NCI-H446 (cell line): Measurements from ENCODE around the gene SLC17A9.

Experiments
- DNase-seq, 2 experiments: peaks; one replicate each; lab custom pipeline; 2025; lab: John Stamatoyannopoulos, UW

Gene SLC17A9

DNA sequence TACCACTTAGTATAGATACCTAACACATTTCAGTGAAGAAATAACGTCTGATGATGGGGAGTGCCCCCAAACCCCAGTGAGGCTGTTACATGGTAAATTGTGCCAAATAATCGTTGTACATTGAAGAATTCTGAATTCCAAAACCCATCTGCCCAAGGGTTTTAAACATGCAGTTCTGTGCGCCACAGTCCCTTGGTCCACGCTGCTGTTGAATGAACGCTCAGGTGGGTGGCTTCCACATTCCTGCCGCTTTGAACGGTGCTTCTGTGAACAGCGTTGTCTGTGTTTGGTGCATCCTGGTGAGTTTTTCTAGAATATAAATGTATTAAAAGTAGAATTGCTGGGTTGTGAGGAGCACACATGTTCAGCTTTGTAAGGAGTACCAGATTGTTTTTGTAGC lies 11.6 kb upstream of the SLC17A9 start:
- no peak for DNase-seq

DNA sequence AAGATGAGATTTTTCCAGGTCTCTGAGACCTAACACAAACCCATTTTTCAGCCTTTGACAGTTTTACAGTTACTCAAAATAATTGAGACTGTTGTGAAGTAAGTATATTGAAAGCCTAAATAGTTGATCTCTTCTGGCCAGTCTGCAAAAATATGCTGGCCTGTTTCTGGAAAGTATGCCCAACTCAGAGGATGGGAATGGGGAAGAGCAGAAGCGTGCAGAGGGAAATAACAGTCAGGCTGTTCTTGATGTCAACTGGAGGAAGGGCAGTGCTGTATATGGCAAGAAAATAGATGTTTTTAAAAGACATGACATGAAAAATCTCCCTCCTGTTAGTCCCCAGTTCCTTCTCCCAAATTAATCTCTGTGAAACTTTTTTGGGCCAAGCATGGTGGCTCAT lies 10.7 kb upstream of the SLC17A9 start:
- no peak for DNase-seq

DNA sequence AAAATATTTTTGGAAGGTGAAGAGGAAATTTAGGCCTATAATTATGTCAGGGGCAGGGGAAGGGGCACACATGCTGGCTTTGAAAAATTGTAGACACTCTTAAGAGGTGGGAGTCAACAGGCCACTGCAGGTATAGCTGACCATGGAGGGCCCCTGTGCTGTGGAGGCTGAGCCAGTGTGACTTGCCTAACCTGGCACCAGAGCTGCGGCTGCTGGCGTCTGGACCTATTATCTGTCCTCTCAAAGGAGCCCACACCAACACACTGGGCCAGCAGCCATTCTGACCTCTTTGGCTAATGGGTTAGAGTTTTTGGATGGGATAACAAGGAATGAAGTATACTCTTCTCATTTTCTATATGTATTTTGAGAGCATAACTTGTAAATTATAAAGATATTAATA lies 10.1 kb upstream of the SLC17A9 start:
- no peak for DNase-seq

DNA sequence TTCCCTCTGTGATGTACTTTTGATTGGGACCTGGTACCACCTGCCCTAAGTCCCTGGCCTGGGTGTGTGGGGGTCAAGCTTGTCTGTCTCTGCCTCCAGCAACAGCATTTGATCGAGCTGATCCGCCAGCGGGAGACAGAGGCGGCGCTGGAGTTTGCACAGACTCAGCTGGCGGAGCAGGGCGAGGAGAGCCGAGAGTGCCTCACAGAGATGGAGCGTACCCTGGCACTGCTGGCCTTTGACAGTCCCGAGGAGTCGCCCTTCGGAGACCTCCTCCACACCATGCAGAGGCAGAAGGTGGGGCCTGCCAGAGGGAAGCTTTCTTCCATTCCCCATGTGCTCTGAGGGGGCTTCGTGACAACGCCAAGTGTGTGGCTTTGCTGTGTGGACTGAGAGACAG lies 9.1 kb upstream of the SLC17A9 start:
- DNase-seq: no peak

DNA sequence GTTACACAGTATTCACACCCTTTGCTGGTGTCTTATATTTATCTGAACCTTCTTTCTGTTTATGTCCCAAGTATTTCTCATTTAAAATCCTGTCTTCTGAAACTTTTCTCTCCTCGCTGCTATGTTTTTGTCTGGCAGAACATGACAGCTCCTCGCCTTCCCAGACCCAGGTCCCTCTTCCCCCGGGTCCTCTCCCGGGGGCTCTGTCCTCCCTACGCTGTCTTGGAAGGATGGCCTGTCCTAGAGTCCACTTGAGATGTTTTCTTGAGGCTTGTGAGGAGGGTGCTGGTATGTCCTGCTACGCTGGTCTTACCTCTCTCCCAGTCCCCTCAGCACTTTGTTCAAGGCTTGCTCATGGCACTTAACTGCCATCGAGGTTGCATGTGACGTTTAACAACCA lies 8.3 kb upstream of the SLC17A9 start:
- DNase-seq: no peak

DNA sequence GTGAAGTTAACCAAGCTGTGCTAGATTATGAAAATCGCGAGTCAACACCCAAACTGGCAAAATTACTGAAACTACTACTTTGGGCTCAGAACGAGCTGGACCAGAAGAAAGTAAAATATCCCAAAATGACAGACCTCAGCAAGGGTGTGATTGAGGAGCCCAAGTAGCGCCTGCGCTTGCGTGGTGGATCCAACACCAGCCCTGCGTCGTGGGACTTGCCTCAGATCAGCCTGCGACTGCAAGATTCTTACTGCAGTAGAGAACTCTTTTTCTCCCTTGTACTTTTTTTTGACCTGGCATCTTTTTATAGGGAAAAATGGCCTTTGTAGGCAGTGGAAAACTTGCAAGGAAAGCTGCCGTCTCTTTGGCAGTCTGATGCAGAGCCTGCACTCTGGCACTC lies 7.8 kb upstream of the SLC17A9 start:
- DNase-seq: no peak

DNA sequence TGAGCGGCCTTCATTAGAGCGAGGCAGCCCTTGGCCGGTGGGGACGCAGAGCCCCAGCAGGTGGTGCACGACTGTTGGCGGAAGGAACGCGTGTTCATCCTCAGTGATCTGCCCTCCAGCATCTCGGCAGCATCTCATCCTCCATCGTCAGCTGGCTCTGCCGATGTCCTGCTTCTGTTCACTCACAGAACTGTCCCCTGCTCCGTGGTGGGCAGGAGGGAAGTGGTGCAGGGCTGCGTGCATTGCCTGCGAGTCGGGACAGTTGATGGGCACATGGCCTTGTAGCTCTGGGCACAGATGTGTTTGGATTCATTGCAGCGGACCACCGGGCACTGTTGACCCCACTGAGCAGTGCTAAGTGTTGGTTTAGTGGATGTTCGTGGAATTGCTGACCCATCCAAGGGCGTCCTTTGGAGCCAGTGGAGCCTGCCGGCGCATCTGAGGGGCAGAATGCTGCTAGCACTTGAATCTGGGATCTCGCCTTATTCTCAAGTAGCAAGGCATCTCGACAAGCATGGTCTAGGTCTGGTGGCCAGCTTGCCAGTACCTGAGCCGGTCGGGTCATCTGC lies 6.7 kb upstream of the SLC17A9 start:
- no peak for DNase-seq

DNA sequence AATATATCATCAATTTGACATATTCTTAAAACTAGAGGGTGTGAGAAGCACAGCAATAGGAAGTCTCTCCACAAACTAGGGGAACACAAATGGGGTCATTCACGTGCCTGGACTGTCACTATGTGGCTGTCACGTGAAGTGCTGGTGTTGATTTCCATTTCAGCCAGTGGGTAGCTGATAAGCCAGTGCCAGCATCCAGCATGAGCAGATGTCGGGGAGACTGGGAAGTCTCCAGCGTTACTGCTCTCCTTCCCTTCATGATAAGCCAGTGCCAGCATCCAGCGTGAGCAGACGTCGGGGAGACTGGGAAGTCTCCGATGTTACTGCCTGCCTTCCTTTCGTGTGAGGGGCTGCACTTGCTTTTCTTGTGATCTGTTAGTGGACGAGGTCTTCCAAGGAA lies 5.6 kb upstream of the SLC17A9 start:
- DNase-seq: no peak

DNA sequence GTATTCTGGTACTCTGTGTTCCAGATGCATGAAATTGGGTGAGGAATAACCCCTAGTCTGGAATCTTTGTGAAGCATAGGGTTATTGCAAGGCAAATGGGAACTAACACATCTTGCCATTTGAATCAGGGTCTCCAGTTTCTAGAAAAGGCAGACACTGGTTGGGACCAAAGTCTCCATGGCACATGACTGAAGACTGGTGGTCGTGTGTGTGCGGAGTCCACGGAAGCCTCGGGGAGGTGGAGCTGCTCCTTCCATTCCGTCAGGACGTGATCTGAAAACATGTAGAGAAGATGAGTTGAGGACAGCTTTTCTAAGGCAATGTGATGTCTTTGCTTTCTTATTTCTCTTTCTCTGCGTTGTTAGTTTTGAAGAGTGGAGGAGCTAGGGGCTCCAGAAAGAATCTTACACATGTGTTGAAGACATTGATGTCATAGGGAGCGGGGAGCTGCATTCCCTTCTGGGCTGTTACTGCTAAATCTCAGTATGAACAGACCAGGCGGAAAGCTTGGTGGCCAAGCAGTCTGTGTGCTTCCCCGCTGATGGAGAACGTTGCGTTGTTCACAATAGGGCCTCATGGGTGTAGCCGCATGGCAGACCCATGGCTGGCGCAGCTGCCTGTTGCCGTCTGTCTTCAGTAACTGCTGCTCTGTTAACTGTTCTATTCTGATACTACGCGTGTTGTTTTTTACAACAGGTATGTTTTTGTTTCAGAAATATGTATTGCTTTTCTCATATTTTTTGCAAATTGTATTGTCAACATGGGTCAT lies 4.8 kb upstream of the SLC17A9 start:
- DNase-seq: no peak

DNA sequence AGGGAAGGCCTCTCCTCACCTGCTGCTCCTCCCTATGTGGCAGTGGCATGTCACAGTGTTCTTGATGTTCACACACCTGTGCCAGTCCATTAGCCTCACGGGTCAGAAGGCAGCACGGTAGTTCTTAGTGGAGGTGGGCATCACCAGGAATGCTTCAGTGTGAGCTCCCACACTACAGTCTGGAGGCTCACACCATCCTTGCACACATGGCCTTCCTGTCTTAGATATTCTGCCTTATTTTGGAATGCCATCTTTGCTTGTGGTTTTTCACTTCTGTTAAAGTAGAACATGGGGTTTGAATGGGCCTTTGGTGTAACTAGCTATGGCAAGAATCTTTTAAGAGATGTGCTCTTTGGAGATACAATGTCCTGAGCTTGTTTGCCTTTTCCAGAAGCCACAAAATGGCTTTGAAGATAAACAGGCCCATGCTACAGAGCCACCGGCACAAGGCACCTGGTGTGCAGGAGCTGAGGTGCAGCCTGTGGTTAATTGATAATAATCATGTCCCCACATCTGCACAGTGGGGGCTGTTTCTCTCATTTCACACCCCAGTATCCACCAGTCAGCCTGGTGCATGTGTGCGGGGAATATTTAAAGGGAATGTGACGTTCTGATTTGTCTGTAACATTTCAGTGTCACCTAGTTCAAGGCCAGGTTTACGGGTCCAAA lies 3.2 kb upstream of the SLC17A9 start:
- no peak for DNase-seq

DNA sequence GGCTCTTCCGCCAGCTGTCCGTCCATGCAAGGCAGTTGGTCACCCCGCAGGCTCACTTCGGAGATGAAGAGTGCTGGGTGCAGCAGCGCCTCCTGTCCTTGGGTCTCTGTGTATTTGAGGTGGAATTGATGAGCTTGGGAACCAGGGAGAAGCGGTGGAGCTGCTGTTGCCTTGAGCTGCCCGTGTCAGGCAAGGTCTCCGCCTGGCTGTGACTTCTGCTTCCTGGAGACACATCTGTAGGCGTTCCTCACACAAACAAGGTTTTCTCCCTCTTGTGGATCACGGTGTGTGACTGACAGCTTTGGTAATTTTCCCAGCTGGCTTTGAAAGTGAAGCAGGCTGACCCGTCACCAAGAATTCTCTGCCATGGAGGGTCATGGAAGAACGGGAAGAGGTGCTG lies 2.5 kb upstream of the SLC17A9 start:
- no peak for DNase-seq

DNA sequence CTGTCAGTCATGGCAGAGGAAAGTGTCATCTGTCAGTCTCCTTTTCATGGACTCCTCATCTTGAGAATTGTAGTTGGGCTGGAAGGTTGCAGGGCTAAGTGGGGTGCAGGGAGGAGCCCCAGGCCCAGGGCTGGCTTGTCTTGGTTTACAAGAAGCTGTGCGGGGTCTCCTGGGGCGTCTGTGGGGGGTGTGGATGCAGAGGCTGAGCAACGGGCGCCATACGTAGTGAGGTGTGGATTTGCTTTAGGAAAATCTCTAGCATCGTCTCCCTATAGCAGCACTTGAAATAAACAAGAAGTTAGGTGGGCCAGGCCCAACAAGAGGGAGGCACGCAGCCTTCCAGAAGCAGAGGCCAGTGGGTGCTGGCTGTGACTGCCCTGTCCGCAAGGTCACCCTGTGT lies 1.8 kb upstream of the SLC17A9 start:
- DNase-seq: no peak

DNA sequence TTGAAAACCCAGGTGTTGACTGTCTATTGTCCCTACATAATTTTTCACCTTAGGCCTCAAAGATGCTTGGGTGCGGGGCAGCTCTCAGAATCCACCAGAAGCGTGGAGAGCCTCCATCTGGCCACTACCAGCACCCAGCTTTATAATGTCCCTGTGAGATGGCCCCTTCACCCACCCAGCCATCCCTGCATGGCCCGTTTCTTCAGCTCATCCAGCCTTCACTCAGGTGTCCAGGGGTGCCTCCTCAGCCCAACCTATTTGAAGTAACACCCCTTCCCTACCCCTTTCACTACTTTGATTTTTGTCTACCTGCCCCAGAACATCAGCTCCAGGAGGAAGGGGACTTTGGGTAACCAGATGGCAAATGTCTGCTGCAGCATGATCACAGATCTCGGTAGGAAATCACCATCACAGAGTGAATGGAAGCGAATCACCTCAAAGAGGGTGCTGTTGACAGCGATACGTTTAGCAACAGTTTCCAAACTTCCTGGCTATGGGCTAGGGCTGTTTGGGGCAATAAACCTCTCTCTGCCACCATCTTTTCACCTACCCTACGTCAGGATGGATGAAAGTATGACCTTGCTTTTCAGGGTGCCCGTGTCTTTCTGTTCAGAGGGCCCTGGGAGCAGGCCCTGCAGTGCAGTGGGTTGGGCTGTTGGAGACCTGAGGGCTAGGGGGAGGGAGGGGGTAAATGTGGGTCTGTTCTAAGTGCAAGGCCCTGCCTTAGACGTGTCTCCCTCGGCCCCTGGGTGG lies 1.2 kb upstream of the SLC17A9 start:
- no peak for DNase-seq

DNA sequence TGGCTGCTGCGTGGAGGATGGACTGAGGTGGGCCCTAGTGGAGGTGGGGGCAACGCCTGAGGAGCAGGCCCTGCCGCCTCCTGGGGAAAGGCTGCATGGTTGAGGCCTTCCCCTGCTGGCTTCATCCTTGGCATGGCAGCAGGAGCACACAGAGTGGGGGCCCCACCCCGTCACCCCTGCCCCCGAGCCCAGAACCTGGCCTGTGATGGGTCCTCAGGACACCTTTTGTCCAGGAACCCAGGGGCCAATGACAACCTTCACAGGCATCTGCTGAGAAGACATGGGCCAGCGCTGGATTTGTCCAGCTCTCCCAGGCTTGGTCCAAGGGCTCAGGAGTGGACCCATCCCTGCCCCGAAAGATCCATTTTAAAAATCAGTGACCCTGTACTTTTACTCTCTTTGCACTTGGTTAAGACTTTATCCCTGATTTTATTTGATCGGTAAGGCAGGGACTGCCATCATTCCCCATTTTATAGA lies 575 bp upstream of the SLC17A9 start:
- no peak for DNase-seq

DNA sequence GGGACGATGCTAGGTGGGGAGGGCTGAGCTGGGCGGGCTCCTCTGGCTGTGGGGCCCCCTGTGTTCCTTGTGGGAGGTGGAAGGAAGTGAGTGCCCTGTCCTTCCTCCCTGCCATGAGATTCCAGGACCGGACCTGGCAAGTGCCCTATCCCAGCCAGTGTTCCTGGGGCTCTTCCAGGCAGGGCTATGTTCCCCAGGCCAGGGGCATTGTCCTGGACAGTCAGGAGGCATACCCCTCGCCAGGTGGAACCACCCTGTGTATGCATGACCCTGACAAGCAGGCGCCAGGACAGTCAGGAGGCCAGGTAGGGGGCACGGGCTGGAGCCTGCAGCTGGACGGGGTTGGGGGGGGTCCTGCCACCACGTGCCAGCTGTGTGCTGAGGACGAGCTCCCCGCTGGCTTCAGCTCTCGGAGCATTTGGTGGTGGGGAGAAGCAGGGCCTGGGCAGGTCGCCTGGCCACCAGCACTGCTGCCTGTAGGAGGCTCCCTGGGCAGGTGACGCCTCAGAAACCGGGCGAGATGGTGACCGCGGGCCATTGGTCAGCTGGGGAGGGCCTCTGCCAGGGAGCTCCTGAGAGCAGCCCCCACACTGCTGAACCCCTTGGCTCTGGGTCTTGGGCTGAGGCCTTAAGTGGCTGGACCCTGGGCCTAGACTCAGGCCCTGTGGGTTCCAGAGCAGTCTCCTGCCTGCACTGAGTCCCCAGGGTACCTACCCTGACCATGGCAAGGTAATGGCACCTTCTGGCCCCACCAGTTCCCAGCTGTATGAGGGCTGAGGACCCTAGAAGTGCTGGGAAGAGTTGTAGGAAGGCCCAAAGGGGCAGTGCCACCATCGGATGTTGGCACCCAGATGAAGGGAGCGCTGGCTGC lies 694 bp downstream of the SLC17A9 start:
- no peak for DNase-seq

DNA sequence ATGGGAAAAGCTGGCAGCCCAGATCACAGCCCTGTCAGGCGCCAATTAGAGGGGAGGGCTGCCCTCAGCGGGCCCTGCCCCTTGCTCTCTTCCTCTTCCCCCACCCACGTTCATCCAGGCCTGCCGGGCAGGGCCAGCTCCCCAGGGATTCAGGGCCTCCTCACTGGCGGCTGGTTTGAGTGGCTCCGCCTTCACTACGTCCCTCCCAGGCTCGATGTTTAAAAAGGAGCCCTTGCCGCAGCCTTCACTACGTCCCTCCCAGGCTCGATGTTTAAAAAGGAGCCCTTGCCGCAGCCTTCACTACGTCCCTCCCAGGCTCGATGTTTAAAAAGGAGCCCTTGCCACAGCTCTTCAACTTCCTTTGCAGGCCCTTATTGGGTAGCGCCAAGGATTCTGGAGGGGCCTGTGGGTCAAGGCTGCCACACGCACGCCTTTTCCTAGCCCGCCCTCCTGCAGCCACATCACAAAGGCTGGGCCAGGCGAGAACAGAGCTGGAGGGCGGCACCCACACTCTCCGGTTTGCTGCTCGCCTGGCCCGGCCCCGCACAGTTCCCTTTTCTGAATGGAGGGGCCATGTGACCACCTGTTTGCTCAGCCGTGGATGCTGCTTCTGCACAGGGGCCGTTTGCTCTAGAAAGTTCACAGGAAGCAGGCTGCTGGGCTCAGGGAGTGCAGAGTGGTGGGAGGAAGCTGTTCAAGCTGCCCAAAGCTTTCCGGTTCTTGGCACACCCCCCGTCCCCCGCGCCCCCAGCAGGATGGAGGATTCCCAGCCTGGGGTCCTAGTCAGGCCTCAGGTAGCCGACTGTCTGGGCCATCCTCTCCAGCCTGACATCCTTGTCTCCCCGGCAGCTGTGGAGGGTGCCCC lies 1.6 kb downstream of the SLC17A9 start:
- DNase-seq: no peak

DNA sequence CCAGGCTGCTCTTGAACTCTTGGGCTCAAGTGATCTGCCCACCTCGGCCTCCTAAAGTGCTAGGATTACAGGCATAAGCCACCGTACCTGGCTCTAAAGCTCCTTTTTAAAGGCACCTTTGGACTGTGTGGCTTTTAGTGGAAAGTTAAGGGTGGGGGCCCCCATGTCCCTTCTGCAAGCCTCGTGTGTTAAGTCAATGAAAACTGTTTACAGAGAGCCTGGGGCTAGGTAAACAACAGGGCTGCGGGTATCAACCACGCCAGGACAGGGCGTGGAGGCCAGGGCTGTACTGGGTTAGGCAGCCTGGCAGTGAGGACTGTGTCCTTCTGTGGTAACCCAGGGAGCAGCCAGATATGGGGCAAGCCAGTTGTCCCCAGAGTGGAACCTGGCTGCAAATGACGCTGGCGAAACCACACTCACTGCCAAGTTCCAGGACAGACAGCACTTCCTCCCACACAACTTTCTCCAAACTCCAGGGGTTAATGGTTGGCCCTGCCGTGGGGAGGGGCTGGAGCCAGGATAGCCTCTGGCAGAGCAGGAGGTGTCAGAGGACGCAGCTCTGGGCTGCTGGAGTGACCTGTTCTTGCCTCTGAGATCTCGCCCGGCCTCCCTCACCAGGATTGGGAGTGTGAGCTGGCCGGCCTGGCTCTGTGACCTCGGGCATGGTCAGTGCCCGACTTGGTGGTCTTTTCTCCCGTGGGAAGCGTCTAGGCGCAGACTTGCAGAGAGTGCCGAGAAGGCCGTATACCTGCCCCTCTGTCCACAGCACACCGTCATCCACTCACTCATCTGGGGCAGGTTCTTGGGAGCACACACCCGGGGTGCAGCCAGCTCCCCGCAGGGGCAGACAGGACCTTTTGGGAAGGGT lies 3.2 kb downstream of the SLC17A9 start:
- no peak for DNase-seq

DNA sequence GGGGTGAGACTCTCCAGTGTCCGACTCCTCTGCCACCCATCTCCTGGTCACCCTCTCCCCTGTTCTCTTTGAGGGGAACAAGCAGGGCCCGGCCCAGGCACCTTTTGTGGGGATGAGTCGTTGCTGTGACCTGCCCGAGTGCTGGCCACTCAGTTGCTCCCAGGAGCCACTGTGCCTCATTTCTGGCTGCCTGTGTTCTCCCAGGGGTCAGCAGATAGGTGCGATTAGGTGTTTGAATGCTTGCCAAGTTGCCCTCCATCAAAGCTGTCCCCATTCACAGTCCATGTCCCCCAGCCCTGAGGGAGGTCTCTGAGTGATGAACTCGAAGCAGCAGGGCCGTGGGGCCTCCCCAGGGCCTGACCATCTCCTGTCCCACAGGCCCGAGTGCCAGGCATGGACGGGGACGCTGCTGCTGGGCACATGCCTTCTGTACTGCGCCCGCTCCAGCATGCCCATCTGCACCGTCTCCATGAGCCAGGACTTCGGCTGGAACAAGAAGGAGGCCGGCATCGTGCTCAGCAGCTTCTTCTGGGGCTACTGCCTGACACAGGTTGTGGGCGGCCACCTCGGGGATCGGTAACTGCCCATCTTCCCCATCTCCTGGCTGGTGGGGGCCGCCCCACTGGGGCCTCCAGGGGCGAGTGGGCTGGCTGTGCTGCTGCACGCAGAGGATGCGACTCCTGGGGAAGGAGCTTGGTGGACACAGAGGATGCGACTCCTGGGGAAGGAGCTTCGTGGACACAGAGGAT lies 4.1 kb downstream of the SLC17A9 start:
- no peak for DNase-seq
